Activated effector memory CD4-positive, alpha-beta T cell treated with anti-CD3 and anti-CD28 coated beads, Interleukin-2, amount 50 U/mL, for 16 hours (primary cell): ENCODE measurements around the gene SYNE1.
"Not testable (repeated sequence)": the region's sequence is repeated elsewhere in the genome, so short reads cannot be mapped to it uniquely, and the experiment has no call there.

ENCODE experiments used
- DNase-seq: peaks from one replicate; pipeline ENCODE4 v3.0.0-alpha.2; 2020

The SYNE1 gene

DNA sequence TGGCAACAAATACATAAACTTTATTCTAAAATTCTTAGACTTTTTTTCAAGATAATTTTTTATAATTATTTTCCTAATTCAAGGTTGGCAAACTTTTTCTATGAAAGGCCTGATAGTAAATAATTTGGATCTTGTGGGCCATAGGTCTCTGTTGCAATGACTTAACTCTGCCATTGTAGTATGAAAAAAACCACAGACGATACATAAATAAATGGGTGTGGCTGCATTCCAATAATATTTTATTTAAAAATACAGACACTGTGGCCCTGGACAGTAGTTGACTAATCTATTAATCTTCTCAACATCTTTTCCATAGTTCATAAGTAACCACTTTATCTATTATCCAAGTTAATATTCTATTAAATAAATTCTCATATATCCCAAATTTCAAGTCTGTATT lies 281.1 kb downstream of the SYNE1 start:
- DNase-seq: no peak

DNA sequence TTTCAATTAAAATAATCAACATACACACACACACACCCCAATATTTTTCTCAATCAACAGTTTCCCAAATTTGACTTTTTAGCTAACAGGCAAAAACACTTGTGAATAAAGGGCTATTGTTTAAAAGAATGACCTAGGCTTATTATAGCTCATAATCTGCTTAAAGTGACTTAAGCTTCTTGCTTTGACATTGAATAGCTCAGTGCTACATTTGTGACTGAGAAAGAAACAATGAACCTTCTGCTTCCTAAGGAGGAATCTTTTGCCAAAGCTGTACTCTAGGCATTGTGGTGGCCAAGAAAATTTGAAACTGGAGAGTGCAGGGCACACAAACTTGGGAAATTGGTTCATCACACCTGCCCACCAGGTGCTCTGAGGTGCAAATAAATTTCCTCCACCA lies 282.0 kb downstream of the SYNE1 start:
- DNase-seq: no peak

DNA sequence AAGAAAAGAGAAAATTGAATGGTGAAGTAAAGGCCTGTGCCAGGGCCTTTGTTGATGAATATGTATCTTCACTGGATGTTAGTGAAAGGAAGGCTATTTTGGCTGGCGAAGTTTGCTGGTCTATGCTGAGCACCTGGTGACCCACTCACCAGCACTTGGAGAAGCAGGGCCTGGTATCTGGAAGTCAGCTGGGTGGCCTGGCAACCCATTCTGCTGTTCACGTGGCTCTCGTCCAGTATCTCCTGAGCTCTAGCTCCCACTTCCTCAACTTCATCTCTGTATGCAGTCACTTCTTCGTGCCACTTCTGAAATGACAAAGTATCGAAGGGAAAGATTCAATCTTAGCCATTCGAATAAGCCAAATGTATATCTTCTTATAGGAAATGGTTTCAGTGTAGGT lies 283.7 kb downstream of the SYNE1 start:
- no peak for DNase-seq

- no peak for DNase-seq
Observed at GRCh38 chr6:152351742-152352141, 285.4 kb downstream of the SYNE1 start.

DNA sequence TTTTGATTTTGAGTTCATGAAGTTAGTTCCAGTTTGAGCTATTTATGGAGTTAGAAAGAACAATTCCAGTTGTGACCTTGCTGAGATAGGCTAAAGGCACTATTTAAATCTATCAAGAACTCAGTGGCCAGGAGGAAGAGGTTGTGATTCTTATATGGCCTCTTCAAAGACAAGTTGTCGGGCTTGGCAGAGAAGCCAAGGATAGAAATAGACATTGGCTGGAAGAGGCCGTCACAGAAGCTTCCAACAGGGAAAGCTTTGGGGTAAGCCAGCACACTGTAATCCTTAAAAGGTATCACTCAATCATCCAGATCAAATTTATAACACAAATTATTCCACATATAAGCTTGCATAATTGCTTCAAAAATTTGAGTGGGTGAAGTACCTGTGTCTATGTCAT lies 286.1 kb downstream of the SYNE1 start:
- no peak for DNase-seq

DNA sequence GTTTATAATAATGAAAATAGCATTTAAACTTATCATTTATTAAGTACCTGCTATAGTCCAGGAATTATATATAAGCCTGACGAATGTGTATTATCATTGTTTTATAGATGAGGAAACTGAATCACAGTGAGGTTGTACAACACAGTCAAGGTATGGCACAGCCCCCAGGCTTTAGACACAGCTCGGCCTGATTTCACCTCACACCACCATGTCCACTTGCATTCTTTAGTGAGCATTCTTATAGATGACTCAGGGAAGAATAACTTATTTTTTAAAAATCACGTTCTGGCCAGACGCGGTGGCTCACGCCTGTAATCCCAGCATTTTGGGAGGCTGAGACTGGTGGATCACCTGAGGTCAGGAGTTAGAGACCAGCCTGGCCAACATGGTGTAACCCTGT lies 289.0 kb downstream of the SYNE1 start:
- DNase-seq: no peak

GRCh38 chr6:152343735-152344360 lies 293.3 kb downstream of the SYNE1 start:
- DNase-seq: no peak

DNA sequence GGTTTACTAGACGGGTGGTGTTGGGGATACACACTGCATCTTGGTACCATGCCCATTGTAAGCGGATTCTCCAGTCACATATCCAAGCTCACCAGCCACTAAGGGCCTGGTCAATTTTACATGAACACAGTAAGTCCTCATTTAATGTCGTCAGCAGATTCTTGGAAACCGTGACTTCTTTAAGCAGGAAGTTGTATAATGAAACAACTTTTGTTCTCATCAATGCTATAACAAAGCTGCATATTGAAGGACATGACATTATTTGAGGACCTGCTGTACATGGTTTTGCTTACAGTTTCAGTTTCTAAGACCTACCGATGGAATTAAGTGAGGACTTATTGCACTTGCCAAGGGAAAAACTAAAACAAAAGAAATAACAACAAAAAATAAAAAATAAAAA lies 295.6 kb downstream of the SYNE1 start:
- DNase-seq: no peak

GRCh38 chr6:152338335-152339125 lies 298.6 kb downstream of the SYNE1 start:
- DNase-seq: peak; percentile 85

- no peak for DNase-seq
Observed at GRCh38 chr6:152334555-152334954, 302.6 kb downstream of the SYNE1 start.

DNA sequence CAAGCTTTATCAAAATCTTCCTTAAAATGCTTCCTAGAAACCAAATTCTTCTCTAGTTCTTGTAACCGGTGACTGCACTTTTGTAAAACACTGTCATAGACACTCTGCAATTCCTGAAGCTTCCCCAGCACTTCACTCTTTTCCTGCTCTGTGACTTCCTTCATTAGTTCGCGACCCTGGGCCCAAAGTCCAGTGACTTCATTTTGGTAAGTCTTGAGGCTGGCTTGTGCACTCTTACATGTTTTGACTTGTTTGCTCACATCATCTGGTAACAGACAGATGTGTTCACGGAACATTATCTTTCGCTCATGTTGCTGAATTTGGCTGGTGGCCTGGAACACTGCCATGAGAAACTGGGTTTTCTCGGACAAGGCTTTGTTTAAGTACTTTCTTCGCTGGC lies 306.2 kb downstream of the SYNE1 start:
- no peak for DNase-seq

GRCh38 chr6:152329638-152330448 lies 307.3 kb downstream of the SYNE1 start:
- DNase-seq: no peak

DNA sequence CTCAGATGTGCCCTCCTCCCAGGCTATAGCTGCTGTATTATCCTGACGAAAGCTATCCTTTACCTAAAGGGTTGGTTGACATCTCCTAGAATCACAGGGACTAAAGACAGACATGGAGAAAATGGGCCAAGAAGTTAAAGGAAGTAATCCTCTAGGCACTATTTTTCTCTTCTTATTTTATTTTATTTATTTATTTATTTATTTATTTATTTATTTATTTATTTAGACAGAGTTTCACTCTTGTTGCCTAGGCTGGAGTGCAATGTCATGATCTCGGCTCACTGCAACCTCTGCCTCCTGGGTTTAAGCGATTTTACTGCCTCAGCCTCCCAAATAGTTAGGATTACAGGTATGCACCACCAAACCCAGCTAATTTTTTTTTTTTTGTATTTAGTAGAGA lies 309.0 kb downstream of the SYNE1 start:
- not testable (repeated sequence) for DNase-seq

GRCh38 chr6:152323376-152323775 lies 313.8 kb downstream of the SYNE1 start:
- no peak for DNase-seq

GRCh38 chr6:152318278-152318677 lies 318.9 kb downstream of the SYNE1 start:
- no peak for DNase-seq

DNA sequence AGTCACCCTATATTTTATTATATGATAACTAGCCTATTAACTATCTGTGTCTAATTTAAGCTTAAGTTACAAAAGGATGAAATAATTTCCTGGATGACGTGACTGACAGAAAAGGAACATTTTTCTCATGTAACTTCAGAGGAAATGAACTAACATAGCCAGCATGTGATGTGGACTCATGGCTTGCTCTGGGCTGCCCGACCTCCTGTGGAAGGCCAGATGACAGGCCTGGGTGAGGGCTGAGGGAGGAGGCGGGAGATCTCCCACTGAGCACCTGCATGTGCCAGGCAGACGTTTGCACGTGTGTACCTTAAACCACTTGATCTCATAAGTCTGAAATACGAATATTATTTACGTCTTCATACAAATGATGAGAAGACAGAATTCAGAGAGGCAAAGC lies 321.1 kb downstream of the SYNE1 start:
- no peak for DNase-seq

DNA sequence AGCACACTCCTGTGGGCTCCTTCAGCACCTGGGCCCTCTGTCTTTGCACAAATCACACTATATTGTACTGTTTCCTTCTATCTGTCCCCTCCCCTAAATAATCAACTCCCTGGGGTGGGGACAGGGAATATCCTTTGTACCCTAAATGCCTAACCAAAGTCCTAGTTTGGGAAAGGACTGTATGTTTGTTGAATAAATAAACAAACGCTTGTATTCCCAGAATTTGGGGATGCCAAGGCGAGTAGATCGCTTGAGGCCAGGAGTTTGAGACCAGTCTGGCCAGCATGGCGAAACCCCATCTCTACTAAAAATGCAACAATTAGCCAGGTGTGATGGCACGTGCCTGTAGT lies 322.7 kb downstream of the SYNE1 start:
- no peak for DNase-seq

GRCh38 chr6:152313542-152314482 lies 323.4 kb downstream of the SYNE1 start:
- no peak for DNase-seq

- DNase-seq: no peak
Observed at GRCh38 chr6:152312434-152312833, 324.7 kb downstream of the SYNE1 start.

DNA sequence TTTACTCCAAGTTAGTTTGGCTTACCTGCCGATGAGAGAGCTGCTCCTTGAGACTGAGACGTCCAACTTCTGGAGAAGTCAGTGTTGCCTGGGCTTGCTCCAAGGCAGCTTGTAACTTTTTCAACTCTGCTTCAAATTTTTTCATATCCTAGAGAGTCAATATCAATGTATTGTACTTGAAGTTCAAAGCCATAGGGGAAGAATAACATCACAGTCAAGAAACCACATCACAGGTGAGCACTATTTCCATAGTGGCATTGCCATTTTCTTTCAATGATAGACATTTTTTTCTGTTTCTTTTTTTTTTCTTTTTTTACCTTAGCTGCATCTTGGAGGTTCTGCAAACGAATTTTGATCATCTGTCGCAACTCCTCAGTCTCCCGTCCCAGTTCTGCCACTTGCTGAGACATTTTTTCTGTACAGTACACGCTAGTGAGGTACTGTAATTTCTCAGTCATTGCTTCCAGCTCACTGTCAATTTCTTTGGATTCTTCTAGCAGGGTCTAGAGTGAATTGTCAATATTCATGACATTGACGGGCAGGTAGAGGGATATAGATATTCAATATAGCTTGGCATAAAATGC lies 326.7 kb downstream of the SYNE1 start:
- no peak for DNase-seq

GRCh38 chr6:152309648-152310047 lies 327.5 kb downstream of the SYNE1 start:
- DNase-seq: peak; percentile 84

DNA sequence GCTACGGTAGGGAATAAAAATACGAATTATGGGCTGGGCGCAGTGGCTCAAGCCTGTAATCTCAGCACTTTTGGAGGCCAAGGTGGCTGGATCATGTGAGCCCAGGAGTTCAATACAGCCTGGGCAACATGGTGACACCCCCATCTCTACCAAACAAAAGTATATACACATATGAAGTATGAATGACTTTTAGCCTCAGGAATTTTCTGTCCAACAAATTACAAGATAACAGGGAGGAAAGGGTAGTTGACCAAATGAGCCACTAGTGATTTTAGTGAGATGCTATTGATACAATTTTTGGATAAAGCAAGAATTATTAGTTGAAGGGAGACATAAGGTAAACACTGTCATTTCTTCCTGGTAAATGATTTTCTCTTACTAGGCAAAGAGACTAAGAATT lies 328.2 kb downstream of the SYNE1 start:
- DNase-seq: no peak
